ENCODE measurements around the gene ARID3A. TPM values are rescaled to one million over a fixed set of nuclear protein-coding genes. Genes with fewer than 3 reads are reported as not detected.

Gene ARID3A
- total and polyA plus RNA-seq, 2 of the 13 experiments (the other 11 are each of a cell fraction or from before 2014, with no cell fraction given), result 71.3 to 77.9 TPM

- intact Hi-C loops (cut with micrococcal nuclease; ENCODE audit: unreplicated experiment), result loop anchor here (2.0 to 5.0 kb wide), 2 partner anchors 55 to 150 kb away; no protein-coding TSS in a partner anchor
- ATAC-seq (peak; percentile 74), FAIRE-seq (peak; percentile 8), DNase-seq (ENCODE audit: low spot score) (peak; percentile 71)
- CTCF ChIA-PET (ENCODE audit: low intra/inter-chr PET ratio, low total read pairs), result interaction anchor here (1.1 to 2.4 kb wide), 3 partner anchors 54 to 147 kb away, joined by 3 to 14 read pairs (median 11); no protein-coding TSS in a partner anchor
- Histone ChIP-seq H3K4me1 (ENCODE audit: insufficient read depth, low read length) (peaks cover 24% of the 10 kb centered on the region), H3K4me2 (ENCODE audit: low read depth, low read length) (peak within 1 kb of the TSS; percentile 92), H3K27ac (ENCODE audit: extremely low read length, insufficient read depth, low read length) (peak within 1 kb of the TSS; percentile 71), H2AFZ (ENCODE audit: low read length) (no peak within 1 kb of the TSS), H3K4me3 (replicated peaks in 1 of 3; ENCODE audit: insufficient read depth in 1 of 3, low read depth in 2 of 3, low read length in 3 of 3) (peak within 1 kb of the TSS; percentile 52 to 96 (median 57)), H3K79me2 (ENCODE audit: insufficient read depth, low read length) (peaks cover 6% of the 10 kb centered on the region), H3K9me3 (ENCODE audit: low read length) (no peaks in the 10 kb centered on the region), H3K9ac (ENCODE audit: insufficient read depth, low read depth, low read length) (peak within 1 kb of the TSS; percentile 73), H4K20me1 (ENCODE audit: insufficient read depth, low read length) (no peaks in the 10 kb centered on the region), H3K36me3 (replicated peaks in 1 of 2; ENCODE audit: control insufficient read depth in 1 of 2, insufficient read depth in 2 of 2, low read length in 2 of 2) (no peaks in the 10 kb centered on the region), H3K27me3 (ENCODE audit: control insufficient read depth in 1 of 2, insufficient read depth in 2 of 2, low read length in 2 of 2) (no peaks in the 10 kb centered on the region; a peak in 1 of 5 replicates)
- POLR2A ChIA-PET, result interaction anchor here (1.2 kb wide), 1 partner anchor 24 kb away, joined by 4 read pairs; the partner anchor contains the start of genes MED16 and RNU6-9
- in situ Hi-C loops (cut with HindIII; ENCODE audit: extremely low pct_ligation_motif_present, low pct_unique_long_range_greater_than_20kb), result loop anchor here (5.0 kb wide), 1 partner anchor 55 kb away; no protein-coding TSS in a partner anchor
- BruUV-seq (replicated peaks), result TSS peak; percentile 80
- WGBS (ENCODE audit: low lambda C conversion rate), result 0% methylated on average over 11 of the region's 87 CpGs
- no peak for TF ChIP-seq ATF3 (CRISPR knock-in tag; IDR thresholded peaks at IDR 0.05)
- TF ChIP-seq ZMYM2 (CRISPR knock-in tag; IDR thresholded peaks at IDR 0.05), result peak; percentile 78
- no peak; the same call in 1 of the 2 replicates for TF ChIP-seq ZNF414 (CRISPR knock-in tag; IDR thresholded peaks at IDR 0.05)
- peak; percentile 65; the same call in 1 of the 2 replicates for TF ChIP-seq SMYD3 (CRISPR knock-in tag; IDR thresholded peaks at IDR 0.05)
- no peak for TF ChIP-seq FIP1L1 (IDR thresholded peaks at IDR 0.05; ENCODE audit: borderline replicate concordance, insufficient read depth, low read depth, low read length)
- no peak for TF ChIP-seq ZBTB20 (CRISPR knock-in tag; IDR thresholded peaks at IDR 0.05; ENCODE audit: borderline replicate concordance, low read depth)
- TF ChIP-seq, protein P1, sequence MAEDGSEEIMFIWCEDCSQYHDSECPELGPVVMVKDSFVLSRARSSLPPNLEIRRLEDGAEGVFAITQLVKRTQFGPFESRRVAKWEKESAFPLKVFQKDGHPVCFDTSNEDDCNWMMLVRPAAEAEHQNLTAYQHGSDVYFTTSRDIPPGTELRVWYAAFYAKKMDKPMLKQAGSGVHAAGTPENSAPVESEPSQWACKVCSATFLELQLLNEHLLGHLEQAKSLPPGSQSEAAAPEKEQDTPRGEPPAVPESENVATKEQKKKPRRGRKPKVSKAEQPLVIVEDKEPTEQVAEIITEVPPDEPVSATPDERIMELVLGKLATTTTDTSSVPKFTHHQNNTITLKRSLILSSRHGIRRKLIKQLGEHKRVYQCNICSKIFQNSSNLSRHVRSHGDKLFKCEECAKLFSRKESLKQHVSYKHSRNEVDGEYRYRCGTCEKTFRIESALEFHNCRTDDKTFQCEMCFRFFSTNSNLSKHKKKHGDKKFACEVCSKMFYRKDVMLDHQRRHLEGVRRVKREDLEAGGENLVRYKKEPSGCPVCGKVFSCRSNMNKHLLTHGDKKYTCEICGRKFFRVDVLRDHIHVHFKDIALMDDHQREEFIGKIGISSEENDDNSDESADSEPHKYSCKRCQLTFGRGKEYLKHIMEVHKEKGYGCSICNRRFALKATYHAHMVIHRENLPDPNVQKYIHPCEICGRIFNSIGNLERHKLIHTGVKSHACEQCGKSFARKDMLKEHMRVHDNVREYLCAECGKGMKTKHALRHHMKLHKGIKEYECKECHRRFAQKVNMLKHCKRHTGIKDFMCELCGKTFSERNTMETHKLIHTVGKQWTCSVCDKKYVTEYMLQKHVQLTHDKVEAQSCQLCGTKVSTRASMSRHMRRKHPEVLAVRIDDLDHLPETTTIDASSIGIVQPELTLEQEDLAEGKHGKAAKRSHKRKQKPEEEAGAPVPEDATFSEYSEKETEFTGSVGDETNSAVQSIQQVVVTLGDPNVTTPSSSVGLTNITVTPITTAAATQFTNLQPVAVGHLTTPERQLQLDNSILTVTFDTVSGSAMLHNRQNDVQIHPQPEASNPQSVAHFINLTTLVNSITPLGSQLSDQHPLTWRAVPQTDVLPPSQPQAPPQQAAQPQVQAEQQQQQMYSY (CRISPR knock-in tag; IDR thresholded peaks at IDR 0.05), result 0 out of 2 replicates have a peak, but pooled peaks have one; percentile 41
- TF ChIP-seq ZFP36 (IDR thresholded peaks at IDR 0.05; ENCODE audit: borderline replicate concordance, low read depth, low read length, partially characterized antibody), result peak; percentile 98
- peak; percentile 52 for TF ChIP-seq KMT2A (CRISPR knock-in tag; IDR thresholded peaks at IDR 0.05)
- peak; percentile 78 for TF ChIP-seq MYC (CRISPR knock-in tag; IDR thresholded peaks at IDR 0.05; ENCODE audit: borderline replicate concordance)
- TF ChIP-seq ETV5 (CRISPR knock-in tag; IDR thresholded peaks at IDR 0.05; ENCODE audit: borderline replicate concordance), result peak; percentile 42
- TF ChIP-seq JUND (CRISPR knock-in tag; IDR thresholded peaks at IDR 0.05), result no peak
- no peak for TF ChIP-seq ZFP36L1 (CRISPR knock-in tag; IDR thresholded peaks at IDR 0.05)
- TF ChIP-seq ZSCAN22 (CRISPR knock-in tag; IDR thresholded peaks at IDR 0.05), result no peak
- peak; percentile 21; the same call in 1 of the 2 replicates for TF ChIP-seq ZNF615 (CRISPR knock-in tag; IDR thresholded peaks at IDR 0.05; ENCODE audit: borderline replicate concordance)
- TF ChIP-seq ZNF264 (CRISPR knock-in tag; IDR thresholded peaks at IDR 0.05), result peak; percentile 74; the same call in 1 of the 2 replicates
- peak; percentile 51; the same call in 1 of the 2 replicates for TF ChIP-seq ZNF331 (CRISPR knock-in tag; IDR thresholded peaks at IDR 0.05)
- TF ChIP-seq PHF21A (CRISPR knock-in tag; IDR thresholded peaks at IDR 0.05), result peak; percentile 89
- TF ChIP-seq ZBTB7A (CRISPR knock-in tag; IDR thresholded peaks at IDR 0.05), result peak; percentile 91
Observed at GRCh38 chr19:917323-918151, 8.3 kb upstream of the ARID3A start, which contains the start of gene KISS1R. TSS of gene KISS1R (plus strand) at chr19:917333. CDS start at chr19:917503, 170 bp downstream.

All from HepG2 (cell line).